Caco-2 (cell line): ENCODE results near the gene IQSEC3. TPM values are rescaled to one million over a fixed set of nuclear protein-coding genes. Genes with fewer than 3 reads are reported as not detected.

Experiments
- BruUV-seq: library from RNA; stranded (reverse); fragments of 400-500 nt; replicated peaks from 2 replicates; lab custom pipeline; 2021; lab: Mats Ljungman, UMichigan
- CTCF ChIA-PET: fragments of 300-600 bp; sonication (Branson Sonifier 250); formaldehyde crosslinking; loops from one replicate; lab custom pipeline; 2022; ENCODE audit warnings: antibody characterized with exemption; lab: Charles Lee
- POLR2A ChIA-PET: fragments of 300-600 bp; sonication (Branson Sonifier 250); formaldehyde crosslinking; loops from one replicate; lab custom pipeline; 2022; ENCODE audit warnings: antibody characterized with exemption; lab: Charles Lee
- DNase-seq, 2 experiments: peaks; one replicate each; pipeline versions ENCODE4 v3.0.0 to v3.0.0-alpha.2; 2020 to 2022
- H3K27me3 ChIP-seq: replicated peaks from 2 replicates; pipeline ENCODE4 v1.6.0; 2011; ENCODE audit warnings: low read length; ENCODE audit not compliant: control insufficient read depth, insufficient read depth
- H3K36me3 ChIP-seq: 2 replicates; pipeline ENCODE4 v1.5.1; 2011; ENCODE audit warnings: low read length; ENCODE audit not compliant: control insufficient read depth, insufficient read depth
- H3K4me1 ChIP-seq: fragments of 250-450 bp; sonication (Bioruptor Pico); 2 replicates; pipeline ENCODE4 v1.5.1; 2020; ENCODE audit warnings: mild to moderate bottlenecking
- H3K4me3 ChIP-seq: 2 replicates; pipeline ENCODE4 v1.5.1; 2011; ENCODE audit warnings: low read depth, mild to moderate bottlenecking, control low read depth, low read length
- H3K9me3 ChIP-seq: fragments of 250-450 bp; sonication (Bioruptor Pico); 2 replicates; pipeline ENCODE4 v1.5.1; 2020; ENCODE audit warnings: mild to moderate bottlenecking, moderate library complexity
- H3K27ac Mint-ChIP-seq: one replicate; pipeline ENCODE4 v1.8.0; 2022; ENCODE audit warnings: mixed read lengths; ENCODE audit not compliant: unreplicated experiment
- H3K27me3 Mint-ChIP-seq: one replicate; pipeline ENCODE4 v1.8.0; 2022; ENCODE audit warnings: mixed read lengths; ENCODE audit not compliant: insufficient read depth, unreplicated experiment
- H3K36me3 Mint-ChIP-seq: one replicate; pipeline ENCODE4 v1.8.0; 2022; ENCODE audit warnings: mild to moderate bottlenecking, mixed read lengths; ENCODE audit not compliant: insufficient read depth, unreplicated experiment
- H3K4me1 Mint-ChIP-seq: one replicate; pipeline ENCODE4 v1.8.0; 2022; ENCODE audit warnings: low read depth, mixed read lengths; ENCODE audit not compliant: unreplicated experiment
- H3K4me3 Mint-ChIP-seq: one replicate; pipeline ENCODE4 v1.8.0; 2022; ENCODE audit warnings: mild to moderate bottlenecking, moderate library complexity, mixed read lengths; ENCODE audit not compliant: unreplicated experiment
- H3K9me3 Mint-ChIP-seq: one replicate; pipeline ENCODE4 v1.8.0; 2022; ENCODE audit warnings: mixed read lengths; ENCODE audit not compliant: unreplicated experiment
- CTCF ChIP-seq, 2 experiments: fragments of 200-600 bp in 1 of 2; IDR thresholded peaks; 1 replicate in 1 of 2; 2 replicates in 1 of 2; pipeline versions ENCODE4 v1.5.1 to v1.8.0; 2011 to 2022; ENCODE audit warnings: antibody characterized with exemption in 1 of 2, control low read depth in 1 of 2, inconsistent platforms in 1 of 2, low read depth in 1 of 2, low read length in 1 of 2, mild to moderate bottlenecking in 1 of 2, moderate library complexity in 1 of 2; ENCODE audit not compliant: insufficient read depth in 1 of 2, severe bottlenecking in 1 of 2, unreplicated experiment in 1 of 2
- intact Hi-C: fragments of 100-400 bp; cut with micrococcal nuclease; formaldehyde crosslinking; loops from one replicate; pipeline ENCODE4 v1.10.0; 2022; ENCODE audit not compliant: unreplicated experiment
- total RNA-seq: library from RNA; stranded (reverse); gene quantifications from 2 replicates; pipeline ENCODE4 v1.2.3, GENCODE V29; 2022

Gene IQSEC3
- total RNA-seq, 1 experiment from 2014 or later: 0.59 TPM

- POLR2A ChIA-PET: no interaction called here
These were observed 85.0 kb downstream of the IQSEC3 start for GRCh38 chr12:151579-151978.

GRCh38 chr12:152440-152839, 85.9 kb downstream of the IQSEC3 start:
- TF ChIP-seq CTCF (IDR thresholded peaks at IDR 0.05; ENCODE audit: insufficient read depth in 1 of 2, low read depth in 1 of 2, low read length in 1 of 2, severe bottlenecking in 1 of 2, unreplicated experiment in 1 of 2): no peak
- H3K27ac Mint-ChIP-seq: no peak overlapping the region
- peaks cover 14% of the 10 kb centered on the region for H3K4me1 Mint-ChIP-seq
- peaks cover 5% of the 10 kb centered on the region; the same call in 1 of the 2 replicates for H3K9me3 ChIP-seq
- ChIA-PET POLR2A (no interaction called here), CTCF (interaction anchor here (1.5 kb wide), 1 partner anchor 43 kb away, joined by 4 read pairs; no protein-coding TSS in a partner anchor)
- H3K4me3 Mint-ChIP-seq: no peak overlapping the region
- BruUV-seq: no TSS peak
- no peaks in the 10 kb centered on the region for H3K27me3 ChIP-seq
- no peak for DNase-seq
- no peak overlapping the region for H3K4me3 ChIP-seq
- no peaks in the 10 kb centered on the region for H3K36me3 ChIP-seq
- no peaks in the 10 kb centered on the region for H3K9me3 Mint-ChIP-seq
- no peaks in the 10 kb centered on the region for H3K36me3 Mint-ChIP-seq
- 0 out of 2 replicates have a peak, but pooled peaks cover 3% of the 10 kb centered on the region for H3K4me1 ChIP-seq
- H3K27me3 Mint-ChIP-seq: no peaks in the 10 kb centered on the region
- intact Hi-C loops: no loop called here

More at GRCh38 chr12:151579-151978, 85.0 kb downstream of the IQSEC3 start:
- H3K9me3 Mint-ChIP-seq: no peaks in the 10 kb centered on the region
- Histone ChIP-seq H3K9me3 (peaks cover 5% of the 10 kb centered on the region; the same call in 1 of the 2 replicates), H3K4me3 (no peak overlapping the region), H3K4me1 (peaks cover 9% of the 10 kb centered on the region; the same call in 1 of the 2 replicates), H3K27me3 (no peaks in the 10 kb centered on the region), H3K36me3 (no peaks in the 10 kb centered on the region)
- intact Hi-C loops: no loop called here
- H3K36me3 Mint-ChIP-seq: no peaks in the 10 kb centered on the region
- DNase-seq: no peak
- BruUV-seq: no TSS peak
- no peak overlapping the region for H3K4me3 Mint-ChIP-seq
- TF ChIP-seq CTCF (IDR thresholded peaks at IDR 0.05; ENCODE audit: insufficient read depth in 1 of 2, low read depth in 1 of 2, low read length in 1 of 2, severe bottlenecking in 1 of 2, unreplicated experiment in 1 of 2): no peak
- peaks cover 14% of the 10 kb centered on the region for H3K4me1 Mint-ChIP-seq
- CTCF ChIA-PET: no interaction called here
- H3K27me3 Mint-ChIP-seq: no peaks in the 10 kb centered on the region
- H3K27ac Mint-ChIP-seq: no peak overlapping the region

- Histone ChIP-seq H3K36me3 (no peaks in the 10 kb centered on the region), H3K4me3 (no peak overlapping the region), H3K4me1 (0 out of 2 replicates have a peak, but pooled peaks cover 3% of the 10 kb centered on the region), H3K27me3 (no peaks in the 10 kb centered on the region), H3K9me3 (peaks cover 5% of the 10 kb centered on the region; the same call in 1 of the 2 replicates)
- Mint-ChIP-seq H3K36me3 (no peaks in the 10 kb centered on the region), H3K4me3 (no peak overlapping the region), H3K27ac (no peak overlapping the region), H3K9me3 (no peaks in the 10 kb centered on the region), H3K4me1 (peaks cover 14% of the 10 kb centered on the region), H3K27me3 (no peaks in the 10 kb centered on the region)
- DNase-seq: peak; percentile 82 to 84
- TF ChIP-seq CTCF (IDR thresholded peaks at IDR 0.05; ENCODE audit: insufficient read depth in 1 of 2, low read depth in 1 of 2, low read length in 1 of 2, severe bottlenecking in 1 of 2, unreplicated experiment in 1 of 2): peak; percentile 81 to 96
- ChIA-PET POLR2A (no interaction called here), CTCF (interaction anchor here (1.0 to 1.5 kb wide), 4 partner anchors 9 to 66 kb away, joined by 3 to 8 read pairs (median 4); no protein-coding TSS in a partner anchor)
- BruUV-seq: no TSS peak
- intact Hi-C loops: no loop called here
These were observed 86.6 kb downstream of the IQSEC3 start for GRCh38 chr12:153080-153746.
